Brain microvascular endothelial cell (primary cell): Measurements from ENCODE around the gene TCAP.

Experiments used
- DNase-seq: peaks from one replicate; pipeline ENCODE4 v3.0.0-alpha.2; 2020
- H3K27ac ChIP-seq: fragments of 250-450 bp; sonication (Bioruptor Pico); 2 replicates; pipeline ENCODE4 v1.5.1; 2020; ENCODE audit warnings: mild to moderate bottlenecking, moderate library complexity
- H3K27me3 ChIP-seq: fragments of 250-450 bp; sonication (Bioruptor Pico); replicated peaks from 2 replicates; pipeline ENCODE4 v1.5.1; 2020; ENCODE audit warnings: mild to moderate bottlenecking
- H3K36me3 ChIP-seq: fragments of 250-450 bp; sonication (Bioruptor Pico); replicated peaks from 2 replicates; pipeline ENCODE4 v1.5.1; 2020; ENCODE audit warnings: mild to moderate bottlenecking
- H3K4me3 ChIP-seq: 2 replicates; pipeline ENCODE4 v1.5.1; 2011; ENCODE audit warnings: low read depth, mild to moderate bottlenecking, control low read depth, low read length, moderate library complexity
- in situ Hi-C: cut with HindIII; loops from 2 replicates; pipeline ENCODE4 v1.10.0; 2017; ENCODE audit warnings: low sequenced_read_pairs, low pct_ligation_motif_present
- TF ChIP-seq, protein P1 (sequence below): IDR thresholded peaks from 2 replicates; pipeline ENCODE4 v1.5.1; 2011; ENCODE audit warnings: low read depth, mild to moderate bottlenecking, moderate library complexity, low read length, control low read depth, inconsistent platforms; ENCODE audit errors: missing control alignments

TCAP gene

DNA sequence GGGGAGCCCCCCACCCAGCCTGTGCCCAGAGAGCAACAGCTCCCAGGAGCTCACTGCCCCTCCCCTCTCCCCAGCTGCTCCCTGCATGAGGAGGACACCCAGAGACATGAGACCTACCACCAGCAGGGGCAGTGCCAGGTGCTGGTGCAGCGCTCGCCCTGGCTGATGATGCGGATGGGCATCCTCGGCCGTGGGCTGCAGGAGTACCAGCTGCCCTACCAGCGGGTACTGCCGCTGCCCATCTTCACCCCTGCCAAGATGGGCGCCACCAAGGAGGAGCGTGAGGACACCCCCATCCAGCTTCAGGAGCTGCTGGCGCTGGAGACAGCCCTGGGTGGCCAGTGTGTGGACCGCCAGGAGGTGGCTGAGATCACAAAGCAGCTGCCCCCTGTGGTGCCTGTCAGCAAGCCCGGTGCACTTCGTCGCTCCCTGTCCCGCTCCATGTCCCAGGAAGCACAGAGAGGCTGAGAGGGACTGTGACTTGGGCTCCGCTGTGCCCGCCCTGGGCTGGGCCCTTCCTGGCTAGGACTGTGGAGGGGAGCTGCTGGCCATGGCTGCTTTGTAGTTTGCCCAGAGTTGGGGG lies 584 bp downstream of the TCAP start:
- in situ Hi-C loops: no loop called here
- Histone ChIP-seq H3K27ac (no peak overlapping the region), H3K27me3 (peaks cover 11% of the 10 kb centered on the region), H3K4me3 (no peak overlapping the region), H3K36me3 (peaks cover 17% of the 10 kb centered on the region)
- TF ChIP-seq, protein P1, sequence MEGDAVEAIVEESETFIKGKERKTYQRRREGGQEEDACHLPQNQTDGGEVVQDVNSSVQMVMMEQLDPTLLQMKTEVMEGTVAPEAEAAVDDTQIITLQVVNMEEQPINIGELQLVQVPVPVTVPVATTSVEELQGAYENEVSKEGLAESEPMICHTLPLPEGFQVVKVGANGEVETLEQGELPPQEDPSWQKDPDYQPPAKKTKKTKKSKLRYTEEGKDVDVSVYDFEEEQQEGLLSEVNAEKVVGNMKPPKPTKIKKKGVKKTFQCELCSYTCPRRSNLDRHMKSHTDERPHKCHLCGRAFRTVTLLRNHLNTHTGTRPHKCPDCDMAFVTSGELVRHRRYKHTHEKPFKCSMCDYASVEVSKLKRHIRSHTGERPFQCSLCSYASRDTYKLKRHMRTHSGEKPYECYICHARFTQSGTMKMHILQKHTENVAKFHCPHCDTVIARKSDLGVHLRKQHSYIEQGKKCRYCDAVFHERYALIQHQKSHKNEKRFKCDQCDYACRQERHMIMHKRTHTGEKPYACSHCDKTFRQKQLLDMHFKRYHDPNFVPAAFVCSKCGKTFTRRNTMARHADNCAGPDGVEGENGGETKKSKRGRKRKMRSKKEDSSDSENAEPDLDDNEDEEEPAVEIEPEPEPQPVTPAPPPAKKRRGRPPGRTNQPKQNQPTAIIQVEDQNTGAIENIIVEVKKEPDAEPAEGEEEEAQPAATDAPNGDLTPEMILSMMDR: peak; percentile 37
- DNase-seq: no peak

DNA sequence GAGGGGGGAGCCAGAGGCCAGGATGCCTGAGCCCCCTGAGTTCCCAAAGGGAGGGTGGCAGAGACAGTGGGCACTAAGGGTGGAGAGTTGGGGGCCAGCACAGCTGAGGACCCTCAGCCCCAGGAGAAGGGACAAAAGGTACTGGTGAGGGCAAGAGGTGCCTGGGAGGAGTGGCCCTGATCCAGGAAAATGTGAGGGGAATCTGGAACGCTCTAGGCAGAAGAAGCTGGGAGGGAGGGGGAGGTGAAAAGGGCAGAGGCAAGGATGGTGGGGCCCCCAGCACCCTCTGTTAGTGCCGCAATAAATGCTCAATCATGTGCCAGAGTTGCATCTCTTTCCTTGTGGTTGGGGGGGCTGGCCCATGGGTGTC lies 1.1 kb downstream of the TCAP start:
- Histone ChIP-seq H3K27ac (no peak overlapping the region), H3K27me3 (peaks cover 16% of the 10 kb centered on the region), H3K36me3 (peaks cover 12% of the 10 kb centered on the region), H3K4me3 (no peak overlapping the region)
- no peak for DNase-seq
- TF ChIP-seq, protein P1: no peak
- in situ Hi-C loops: no loop called here

DNA sequence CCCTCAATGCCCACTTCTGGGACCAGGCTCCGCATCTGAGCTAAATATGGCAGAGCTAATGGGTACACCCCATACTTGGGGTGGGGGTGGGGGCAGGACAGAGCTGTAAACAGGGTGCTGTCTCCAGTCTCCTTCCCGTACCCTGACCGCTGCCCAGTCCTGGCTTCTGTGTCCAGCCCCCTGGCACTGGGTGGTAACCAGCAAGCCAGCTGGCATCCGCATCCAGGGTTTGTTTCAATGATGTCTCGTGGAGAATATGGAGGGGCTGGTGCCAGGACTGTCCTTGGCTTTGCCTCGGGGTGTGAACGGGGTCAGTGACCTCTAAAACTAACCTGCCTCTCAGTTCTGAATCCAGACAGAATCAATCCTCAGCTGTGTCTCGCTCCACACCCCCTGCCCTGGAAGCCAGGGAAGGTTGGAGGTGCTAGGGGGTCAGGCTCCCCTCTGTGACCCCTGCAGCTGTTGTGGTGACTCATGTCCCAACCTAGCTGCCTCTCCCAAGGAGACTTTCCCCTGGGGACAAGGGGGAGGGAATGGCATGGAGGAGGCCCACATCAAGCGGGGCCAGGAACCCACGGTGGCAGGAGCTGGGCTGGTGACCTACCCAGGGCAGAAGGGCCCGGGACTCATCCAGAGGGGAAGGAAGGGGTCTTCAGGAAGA lies 1.6 kb downstream of the TCAP start:
- in situ Hi-C loops: no loop called here
- Histone ChIP-seq H3K27me3 (peaks cover 16% of the 10 kb centered on the region), H3K36me3 (peaks cover 10% of the 10 kb centered on the region), H3K27ac (no peak overlapping the region), H3K4me3 (no peak overlapping the region)
- no peak for DNase-seq
- TF ChIP-seq, protein P1: no peak

DNA sequence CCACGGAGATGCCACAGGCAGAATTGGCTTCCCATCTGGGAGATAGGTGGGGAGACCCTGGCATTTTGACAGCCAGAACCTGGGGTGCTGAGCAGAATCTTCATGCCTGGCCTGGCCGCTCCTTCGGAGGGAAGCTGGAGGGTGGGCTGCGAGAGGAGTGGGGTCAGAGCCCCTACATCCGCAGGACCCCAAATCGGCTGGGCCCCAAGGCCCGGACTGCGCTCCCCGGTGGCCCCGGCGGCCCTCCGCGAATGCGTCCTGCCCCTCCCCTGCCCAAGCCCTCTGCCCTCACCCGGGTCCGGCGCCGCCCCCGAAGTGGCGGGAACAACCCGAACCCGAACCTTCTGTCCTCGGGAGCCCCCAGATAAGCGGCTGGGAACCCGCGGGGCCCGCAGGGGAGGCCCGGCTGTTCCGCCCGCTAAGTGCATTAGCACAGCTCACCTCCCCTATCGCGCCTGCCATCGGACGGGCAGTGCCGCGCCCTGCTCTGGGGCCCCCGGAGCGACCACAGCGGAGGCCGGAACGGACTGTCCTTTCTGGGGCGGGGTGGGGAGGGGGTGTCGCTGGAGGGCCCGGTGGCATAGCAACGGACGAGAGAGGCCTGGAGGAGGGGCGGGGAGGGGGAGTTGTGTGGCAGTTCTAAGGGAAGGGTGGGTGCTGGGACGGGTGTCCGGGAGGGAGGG lies 2.3 kb downstream of the TCAP start:
- no peak for DNase-seq
- Histone ChIP-seq H3K27ac (no peak overlapping the region), H3K27me3 (peaks cover 16% of the 10 kb centered on the region), H3K4me3 (no peak overlapping the region), H3K36me3 (peaks cover 7% of the 10 kb centered on the region)
- in situ Hi-C loops: no loop called here
- TF ChIP-seq, protein P1: no peak

DNA sequence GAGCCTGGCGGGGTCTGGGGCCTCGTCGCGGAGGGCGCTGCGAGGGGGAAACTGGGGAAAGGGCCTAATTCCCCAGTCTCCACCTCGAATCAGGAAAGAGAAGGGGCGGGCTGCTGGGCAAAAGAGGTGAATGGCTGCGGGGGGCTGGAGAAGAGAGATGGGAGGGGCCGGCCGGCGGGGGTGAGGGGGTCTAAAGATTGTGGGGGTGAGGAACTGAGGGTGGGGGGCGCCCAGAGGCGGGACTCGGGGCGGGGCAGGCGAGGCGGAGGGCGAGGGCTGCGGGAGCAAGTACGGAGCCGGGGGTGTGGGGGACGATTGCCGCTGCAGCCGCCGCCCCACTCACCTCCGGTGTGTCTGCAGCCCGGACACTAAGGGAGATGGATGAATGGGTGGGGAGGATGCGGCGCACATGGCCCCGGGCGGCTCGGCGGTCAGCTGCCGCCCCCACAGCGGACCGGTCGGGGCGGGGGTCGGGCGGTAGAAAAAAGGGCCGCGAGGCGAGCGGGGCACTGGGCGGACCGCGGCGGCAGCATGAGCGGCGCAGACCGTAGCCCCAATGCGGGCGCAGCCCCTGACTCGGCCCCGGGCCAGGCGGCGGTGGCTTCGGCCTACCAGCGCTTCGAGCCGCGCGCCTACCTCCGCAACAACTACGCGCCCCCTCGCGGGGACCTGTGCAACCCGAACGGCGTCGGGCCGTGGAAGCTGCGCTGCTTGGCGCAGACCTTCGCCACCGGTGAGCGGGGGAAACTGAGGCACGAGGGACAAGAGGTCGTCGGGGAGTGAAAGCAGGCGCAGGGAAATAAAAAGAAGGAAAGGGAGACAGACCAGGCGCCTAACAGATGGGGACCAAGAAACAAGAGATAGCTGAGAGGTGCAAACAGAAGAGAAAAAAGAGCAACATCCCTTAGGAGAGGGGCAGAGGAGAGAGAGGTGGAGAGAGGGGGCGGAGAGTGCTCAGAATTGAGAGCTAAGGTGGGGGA lies 3.1 kb downstream of the TCAP start, which contains the start of gene PNMT:
Gene PNMT, plus strand, starts transcription at position 509 of the 980 bp plus-strand sequence. Its CDS starts 23 bp downstream, at position 532.
- H3K27me3 ChIP-seq: peaks cover 16% of the 10 kb centered on the region
- no peak within 1 kb of the TSS for H3K27ac ChIP-seq
- H3K36me3 ChIP-seq: no peaks in the 10 kb centered on the region
- in situ Hi-C loops: no loop called here
- H3K4me3 ChIP-seq: peak within 1 kb of the TSS; percentile 20
- peak; percentile 9 for DNase-seq
- TF ChIP-seq, protein P1: peak; percentile 75
